H1 (cell line): ENCODE results near the gene FMNL2. TPM values are rescaled to one million over a fixed set of nuclear protein-coding genes. Genes with fewer than 3 reads are reported as not detected.

ENCODE experiments used
- CTBP2 ChIP-seq: IDR thresholded peaks from 2 replicates; pipeline ENCODE4 v1.7.0; 2011; ENCODE audit warnings: borderline replicate concordance, mild to moderate bottlenecking, moderate library complexity, mixed read lengths, low read length; ENCODE audit not compliant: insufficient read depth, insufficient read length
- RBBP5 ChIP-seq: IDR thresholded peaks from 2 replicates; pipeline ENCODE4 v1.7.1; 2012; ENCODE audit warnings: low read depth, mild to moderate bottlenecking, inconsistent platforms, low read length, moderate library complexity, borderline replicate concordance
- TAF7 ChIP-seq: optimal IDR thresholded peaks from 2 replicates; pipeline ENCODE3; 2011; ENCODE audit warnings: low read depth, mild to moderate bottlenecking, inconsistent platforms, low read length, moderate library complexity, borderline replicate concordance
- polyA plus RNA-seq, 7 experiments: library from polyadenylated mRNA; depleted of rRNA in 3 of 7; stranded (reverse) in 5 of 7; unstranded in 2 of 7; fragments of >200 nt in 5 of 7; fragments of 200-250 nt in 2 of 7; gene quantifications; 1 replicate in 5 of 7; 2 replicates in 1 of 7; 4 replicates in 1 of 7; pipeline versions ENCODE4 v1.2.1 to v1.2.3, GENCODE V29; 2011 to 2013; ENCODE audit warnings: missing spikeins in 2 of 7, mixed read lengths in 2 of 7
- total RNA-seq: library from RNA; stranded (reverse); fragmentation: NEBNext Ultra II Directional; extraction: Animal tissue kit (Norgen Biotek cat#: 25700); gene quantifications from 2 replicates; pipeline ENCODE4 v1.2.1, GENCODE V29; 2021
- TF ChIP-seq, protein P1 (sequence below): IDR thresholded peaks from 2 replicates; pipeline ENCODE4 v1.6.1; 2012; ENCODE audit warnings: low read length, inconsistent platforms

FMNL2 gene
- total and polyA plus RNA-seq, 2 of the 8 experiments (the other 6 are each of a cell fraction or from before 2014, with no cell fraction given), result 15.5 to 45.1 TPM

DNA sequence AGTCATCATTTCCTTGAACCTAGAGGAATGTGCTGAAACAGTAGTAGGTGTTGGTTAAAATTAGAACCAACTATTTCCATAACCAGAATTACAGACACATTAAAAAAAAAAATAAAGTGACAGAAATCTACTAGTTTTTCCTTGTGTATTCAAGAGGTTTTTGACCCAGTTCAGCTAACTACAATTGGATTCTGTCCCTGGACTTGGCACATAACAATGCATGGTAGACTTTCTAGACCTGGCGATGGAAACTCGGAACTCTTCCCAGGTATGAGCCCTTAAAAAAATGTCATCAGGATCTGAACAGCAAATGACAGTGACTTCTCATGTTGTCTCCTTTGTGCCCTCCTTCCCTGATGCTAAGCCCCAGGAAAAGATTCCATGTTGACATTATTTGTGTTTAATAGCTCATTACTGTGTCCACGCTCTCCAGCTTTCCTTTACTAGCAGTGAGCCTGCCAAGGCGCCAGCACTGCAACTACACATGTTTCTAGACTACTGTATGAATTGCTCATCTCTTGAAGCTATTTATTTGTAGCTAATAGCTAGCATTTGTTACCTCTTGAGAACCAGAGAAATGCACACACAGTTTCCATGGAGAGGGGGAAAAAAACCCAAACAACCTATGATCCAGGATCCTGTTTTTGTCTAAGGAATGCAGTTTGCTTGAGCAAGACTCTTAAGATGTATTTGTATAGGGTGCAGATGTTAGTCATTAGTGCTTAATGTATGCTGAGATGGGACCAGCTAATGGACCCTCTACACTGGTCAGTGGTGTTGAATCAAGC lies 148.5 kb downstream of the FMNL2 start (continued):
- TF ChIP-seq, protein P1, sequence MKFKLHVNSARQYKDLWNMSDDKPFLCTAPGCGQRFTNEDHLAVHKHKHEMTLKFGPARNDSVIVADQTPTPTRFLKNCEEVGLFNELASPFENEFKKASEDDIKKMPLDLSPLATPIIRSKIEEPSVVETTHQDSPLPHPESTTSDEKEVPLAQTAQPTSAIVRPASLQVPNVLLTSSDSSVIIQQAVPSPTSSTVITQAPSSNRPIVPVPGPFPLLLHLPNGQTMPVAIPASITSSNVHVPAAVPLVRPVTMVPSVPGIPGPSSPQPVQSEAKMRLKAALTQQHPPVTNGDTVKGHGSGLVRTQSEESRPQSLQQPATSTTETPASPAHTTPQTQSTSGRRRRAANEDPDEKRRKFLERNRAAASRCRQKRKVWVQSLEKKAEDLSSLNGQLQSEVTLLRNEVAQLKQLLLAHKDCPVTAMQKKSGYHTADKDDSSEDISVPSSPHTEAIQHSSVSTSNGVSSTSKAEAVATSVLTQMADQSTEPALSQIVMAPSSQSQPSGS, result no peak
- TF ChIP-seq RBBP5 (no peak), TAF7 (no peak), CTBP2 (no peak)
